ENCODE results near the gene FLT3. TPM values are rescaled to one million over a fixed set of nuclear protein-coding genes. Genes with fewer than 3 reads are reported as not detected.
"Not testable (repeated sequence)": the region's sequence is repeated elsewhere in the genome, so short reads cannot be mapped to it uniquely, and the experiment has no call there.

Gene FLT3
- total RNA-seq, 1 experiment from 2014 or later: not detected

DNA sequence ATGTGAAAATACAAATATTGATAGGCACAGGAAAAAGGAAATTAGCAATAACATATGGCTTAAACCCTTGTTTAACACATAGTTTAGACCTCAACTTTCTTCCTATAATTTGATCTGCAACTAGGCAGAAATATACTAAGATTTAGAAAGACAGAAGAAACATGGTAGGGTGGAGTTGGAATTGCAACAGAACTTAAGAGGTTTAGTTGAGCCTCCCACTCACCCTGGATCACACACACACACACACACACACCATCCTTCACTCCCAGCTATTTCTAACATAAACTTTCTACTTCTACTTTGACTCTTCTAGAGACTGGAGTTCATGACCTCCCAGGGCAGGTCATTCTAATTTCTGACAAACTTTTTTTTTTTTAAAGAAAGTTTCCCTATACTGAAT is 47.4 kb downstream of the FLT3 start:
- in situ Hi-C loops (cut with HindIII; ENCODE audit: low pct_unique_long_range_greater_than_20kb, low sequenced_read_pairs): no loop called here
- DNase-seq (ENCODE audit: low read depth, low spot score): no peak

DNA sequence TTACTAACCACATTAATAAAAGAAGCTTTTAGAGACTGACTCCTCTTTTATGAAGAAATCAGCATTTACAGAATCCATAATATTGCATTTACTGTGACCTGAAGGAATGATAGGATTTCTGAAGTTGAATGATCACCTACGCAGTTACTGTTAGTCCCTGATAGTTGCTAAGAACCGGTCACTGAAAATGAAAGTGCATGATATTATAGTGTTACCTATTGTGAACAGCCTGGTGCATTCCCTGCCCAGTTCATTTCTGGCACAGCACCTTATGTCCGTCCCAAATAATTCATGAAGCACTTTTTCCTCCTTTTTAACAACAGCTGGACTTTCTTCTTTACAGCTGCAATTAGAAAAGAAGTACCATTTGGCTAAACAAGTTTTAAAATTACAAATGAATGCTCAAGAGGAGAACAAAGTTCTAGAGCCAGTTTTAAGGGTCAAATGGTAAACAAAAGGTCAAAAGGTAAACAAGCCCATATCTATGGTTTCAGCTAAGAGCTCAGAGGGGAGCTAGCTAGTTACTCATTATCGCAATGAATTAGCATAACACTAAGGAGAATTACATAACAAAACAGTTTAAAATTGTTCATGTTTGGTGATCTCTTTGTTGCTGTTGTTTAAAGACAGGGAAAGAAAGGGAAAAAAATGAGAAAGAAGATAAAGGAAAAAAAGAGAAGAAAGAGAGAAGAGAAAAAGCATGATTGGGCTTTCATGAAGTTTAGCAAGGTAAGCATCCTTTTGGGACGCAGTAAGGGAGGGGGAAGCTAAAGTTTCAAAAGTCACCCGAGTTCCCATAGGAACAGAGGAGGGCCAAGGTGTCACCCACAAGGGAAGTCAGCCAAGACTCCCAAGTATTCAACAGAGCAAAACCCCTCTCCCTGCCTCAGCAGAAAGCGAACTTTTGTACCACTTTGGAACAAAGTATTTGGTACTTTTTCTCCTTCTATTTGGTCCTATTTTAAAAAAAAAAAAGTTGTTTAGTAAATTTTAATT is 50.2 kb downstream of the FLT3 start:
- in situ Hi-C loops (cut with HindIII; ENCODE audit: low pct_unique_long_range_greater_than_20kb, low sequenced_read_pairs): no loop called here
- no peak for DNase-seq (ENCODE audit: low read depth, low spot score)

DNA sequence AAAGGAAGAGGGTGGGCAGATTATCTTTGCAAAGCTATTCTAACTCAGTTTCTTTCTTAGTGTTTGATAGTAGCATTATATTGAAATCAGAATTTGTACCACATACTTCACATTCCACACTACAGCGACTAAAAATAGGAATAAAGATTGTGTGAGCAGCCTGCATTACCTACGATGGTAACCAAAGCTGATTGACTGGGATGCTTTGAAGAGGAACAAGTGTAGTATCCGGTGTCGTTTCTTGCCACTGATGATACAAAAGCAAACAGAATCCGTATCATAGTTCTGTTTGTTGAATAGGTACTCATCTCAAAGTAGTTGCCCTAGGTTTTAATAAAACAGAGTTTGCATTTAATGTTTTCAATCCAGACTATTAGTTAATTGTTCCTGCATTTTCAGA is 51.2 kb downstream of the FLT3 start:
- in situ Hi-C loops (cut with HindIII; ENCODE audit: low pct_unique_long_range_greater_than_20kb, low sequenced_read_pairs): no loop called here
- no peak for DNase-seq (ENCODE audit: low read depth, low spot score)

DNA sequence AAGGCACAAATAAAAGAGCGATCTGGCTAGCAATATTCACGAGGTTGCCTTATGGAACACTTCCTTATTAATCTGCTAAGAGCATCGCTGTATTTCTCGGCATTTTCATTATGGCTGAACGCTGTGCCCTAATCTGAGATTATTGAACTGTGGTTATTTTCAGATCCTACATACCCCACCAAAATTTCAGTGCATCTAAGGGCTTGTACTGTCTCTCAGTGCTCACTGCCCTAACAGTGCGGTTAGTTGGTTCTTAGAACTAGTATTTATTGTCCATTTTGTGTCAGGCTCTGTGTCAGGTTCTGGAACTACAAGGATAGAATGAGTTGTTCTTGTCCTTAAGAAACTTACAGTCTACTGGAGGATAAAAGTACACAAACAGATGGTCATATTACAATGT is 51.6 kb downstream of the FLT3 start:
- in situ Hi-C loops (cut with HindIII; ENCODE audit: low pct_unique_long_range_greater_than_20kb, low sequenced_read_pairs): no loop called here
- DNase-seq (ENCODE audit: low read depth, low spot score): no peak

DNA sequence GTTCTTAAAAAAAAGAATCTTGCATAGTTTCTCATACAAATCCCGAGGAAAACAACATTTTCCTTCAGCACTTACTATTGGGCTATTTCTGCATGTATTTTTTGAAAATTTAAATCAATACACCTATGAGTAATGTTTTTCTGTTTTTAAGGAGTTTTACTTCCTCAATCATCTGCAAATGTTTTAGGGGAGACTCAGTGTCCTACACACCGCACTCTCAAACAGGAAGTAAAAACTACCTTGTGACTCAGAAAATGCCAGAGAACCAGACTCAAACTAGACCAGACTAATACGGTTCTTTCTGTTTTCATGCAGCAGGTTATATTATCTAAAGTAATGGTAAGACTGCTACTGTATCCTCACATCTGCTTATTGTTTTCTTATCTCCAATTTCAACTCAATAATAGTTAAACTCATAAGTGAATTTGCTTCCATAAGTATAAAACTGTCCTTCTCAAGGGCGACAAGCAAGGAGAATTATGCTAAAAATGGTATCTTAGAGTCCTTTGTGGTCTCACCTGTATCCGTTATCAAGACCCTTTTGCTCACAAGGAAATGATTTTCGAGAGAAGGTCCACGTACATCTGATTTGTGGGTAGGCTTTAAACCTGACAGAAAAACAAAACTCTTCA is 52.5 kb downstream of the FLT3 start:
- in situ Hi-C loops (cut with HindIII; ENCODE audit: low pct_unique_long_range_greater_than_20kb, low sequenced_read_pairs): no loop called here
- DNase-seq (ENCODE audit: low read depth, low spot score): no peak

DNA sequence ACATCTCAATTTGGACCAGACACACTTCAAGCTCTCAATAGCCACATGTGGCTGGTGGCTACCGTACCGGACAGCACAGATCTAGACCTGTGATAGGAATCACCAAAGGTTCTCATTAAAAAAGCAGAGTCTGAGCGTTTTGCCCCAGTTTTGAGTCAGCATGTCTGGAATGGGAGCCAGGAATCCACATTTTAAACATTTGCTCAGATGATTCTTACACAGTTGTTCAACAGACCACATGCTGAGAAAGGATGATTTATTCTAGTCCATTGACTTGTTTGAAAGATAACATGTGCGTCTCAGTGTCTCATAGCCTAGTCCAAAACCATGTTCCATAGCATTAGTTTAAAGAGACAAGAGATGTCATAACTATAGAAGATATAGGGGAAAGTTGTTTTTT is 53.4 kb downstream of the FLT3 start:
- DNase-seq (ENCODE audit: low read depth, low spot score): no peak
- in situ Hi-C loops (cut with HindIII; ENCODE audit: low pct_unique_long_range_greater_than_20kb, low sequenced_read_pairs): no loop called here

DNA sequence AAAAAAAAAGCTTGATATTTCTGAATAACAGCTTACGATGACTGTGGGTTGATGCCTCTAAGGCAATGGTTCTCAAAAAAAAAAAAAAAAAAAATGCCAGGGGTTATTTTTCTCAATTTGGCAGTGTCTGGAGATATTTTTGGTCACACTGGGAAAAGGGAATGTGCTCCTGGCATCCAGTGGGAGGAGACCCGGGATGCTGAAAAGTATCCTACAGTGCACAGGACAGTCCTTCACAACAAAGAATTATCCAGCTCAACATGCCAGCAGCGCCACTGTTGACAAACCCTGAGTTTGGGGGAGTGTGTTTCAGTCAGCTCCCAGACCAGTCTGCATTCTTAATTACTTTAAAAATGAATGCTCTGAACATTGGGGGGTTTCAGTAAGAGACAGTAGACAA is 54.5 kb downstream of the FLT3 start:
- no peak for DNase-seq (ENCODE audit: low read depth, low spot score)
- in situ Hi-C loops (cut with HindIII; ENCODE audit: low pct_unique_long_range_greater_than_20kb, low sequenced_read_pairs): no loop called here

DNA sequence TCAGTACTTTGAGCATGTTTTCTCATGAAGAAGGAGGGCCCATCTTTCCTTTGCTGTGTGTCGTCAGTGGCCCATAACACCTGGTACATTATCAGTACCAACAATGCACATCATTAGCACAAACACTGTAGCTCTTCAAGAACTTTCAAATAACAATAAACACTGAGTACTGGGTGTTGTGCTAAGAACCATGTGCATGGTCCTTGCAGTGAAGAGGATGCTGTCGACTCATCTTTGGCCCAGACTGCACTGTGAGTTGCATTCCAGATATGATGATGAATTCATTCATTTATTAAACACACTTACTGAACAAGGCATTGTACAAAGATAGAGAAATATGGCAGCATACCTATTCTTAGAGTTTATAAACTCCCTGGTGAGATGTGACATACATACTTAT is 55.8 kb downstream of the FLT3 start:
- in situ Hi-C loops (cut with HindIII; ENCODE audit: low pct_unique_long_range_greater_than_20kb, low sequenced_read_pairs): no loop called here
- no peak for DNase-seq (ENCODE audit: low read depth, low spot score)

DNA sequence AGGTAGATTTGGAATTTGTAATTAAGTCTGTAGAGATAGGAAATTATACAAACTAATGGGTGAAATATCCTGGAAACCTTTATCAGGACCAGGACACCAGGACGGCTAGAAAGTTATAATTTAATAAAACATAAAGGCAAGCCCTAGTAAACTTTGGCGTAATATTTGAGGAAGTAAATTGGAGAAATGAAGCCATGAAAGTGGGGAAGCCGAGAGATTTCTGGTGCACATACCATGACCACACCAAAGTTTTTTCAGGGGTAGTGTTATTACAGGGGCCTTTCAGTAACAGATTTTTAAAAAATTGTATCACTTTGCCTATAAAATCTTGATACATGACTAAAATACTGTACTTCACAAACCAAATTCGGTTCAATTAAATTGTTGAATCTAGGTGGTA is 57.2 kb downstream of the FLT3 start:
- in situ Hi-C loops (cut with HindIII; ENCODE audit: low pct_unique_long_range_greater_than_20kb, low sequenced_read_pairs): no loop called here
- no peak for DNase-seq (ENCODE audit: low read depth, low spot score)

DNA sequence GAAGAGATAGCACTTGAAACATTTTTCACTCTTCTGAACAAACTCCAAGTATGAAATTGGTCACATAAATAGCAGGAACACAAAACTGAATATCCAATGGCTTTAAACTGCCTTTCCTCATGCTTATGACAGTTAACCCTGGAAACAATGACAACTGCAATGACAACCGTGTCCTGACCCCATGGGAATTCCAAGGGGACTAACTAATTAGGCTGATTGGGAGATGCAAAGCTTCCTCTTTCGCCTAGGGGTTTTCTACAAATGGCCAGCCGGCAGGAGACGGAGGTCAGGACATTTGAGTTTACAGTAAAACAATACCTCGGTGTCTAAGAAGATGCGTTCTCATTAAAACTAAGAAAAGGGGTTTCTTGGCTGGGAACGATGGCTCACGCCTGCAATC is 58.9 kb downstream of the FLT3 start:
- no peak for DNase-seq (ENCODE audit: low read depth, low spot score)
- in situ Hi-C loops (cut with HindIII; ENCODE audit: low pct_unique_long_range_greater_than_20kb, low sequenced_read_pairs): no loop called here

DNA sequence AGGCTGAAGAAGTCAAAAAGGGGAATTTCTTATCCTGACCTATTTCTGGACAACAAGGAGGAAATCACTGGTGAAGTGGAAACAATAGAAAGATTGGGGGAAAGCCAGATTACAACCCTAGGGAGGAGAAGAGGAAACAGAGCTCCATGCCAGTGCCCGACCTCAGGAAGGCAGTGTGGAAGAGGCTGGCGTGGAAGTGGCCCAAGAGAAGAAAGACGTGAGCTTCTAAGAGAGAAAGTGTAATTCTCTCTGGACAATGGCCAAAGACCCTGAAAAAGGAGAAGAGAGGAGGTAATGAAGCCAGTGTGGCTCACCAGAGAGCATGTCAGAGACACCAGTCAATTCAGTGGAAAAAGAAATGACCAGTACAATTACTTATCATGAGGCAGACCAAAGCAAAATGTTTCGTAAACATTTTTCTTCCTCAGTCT is 59.3 kb downstream of the FLT3 start:
- in situ Hi-C loops (cut with HindIII; ENCODE audit: low pct_unique_long_range_greater_than_20kb, low sequenced_read_pairs): no loop called here

DNA sequence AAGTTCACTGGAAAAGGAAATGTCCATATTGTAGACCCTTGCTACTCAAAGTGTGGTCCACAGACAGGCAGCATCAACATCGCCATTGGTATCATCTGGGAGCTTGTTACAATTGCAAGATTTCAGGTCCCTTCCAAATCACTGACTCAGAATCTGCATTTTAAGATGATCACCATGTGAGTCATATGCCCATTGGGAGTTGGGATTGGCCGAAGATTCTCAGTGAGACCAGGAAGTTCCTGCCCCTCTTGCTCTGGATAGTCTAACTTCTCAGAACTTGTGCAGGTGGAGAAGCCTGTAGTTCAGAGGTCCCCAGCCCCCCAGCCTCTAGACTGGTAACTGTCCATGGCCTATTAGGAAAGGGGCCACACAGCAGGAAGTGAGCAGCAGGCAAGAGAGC is 63.0 kb downstream of the FLT3 start:
- no peak for DNase-seq (ENCODE audit: low read depth, low spot score)
- in situ Hi-C loops (cut with HindIII; ENCODE audit: low pct_unique_long_range_greater_than_20kb, low sequenced_read_pairs): no loop called here

More for the DNA sequence above, 59.3 kb downstream of the FLT3 start:
- no peak for DNase-seq (ENCODE audit: low read depth, low spot score)

DNA sequence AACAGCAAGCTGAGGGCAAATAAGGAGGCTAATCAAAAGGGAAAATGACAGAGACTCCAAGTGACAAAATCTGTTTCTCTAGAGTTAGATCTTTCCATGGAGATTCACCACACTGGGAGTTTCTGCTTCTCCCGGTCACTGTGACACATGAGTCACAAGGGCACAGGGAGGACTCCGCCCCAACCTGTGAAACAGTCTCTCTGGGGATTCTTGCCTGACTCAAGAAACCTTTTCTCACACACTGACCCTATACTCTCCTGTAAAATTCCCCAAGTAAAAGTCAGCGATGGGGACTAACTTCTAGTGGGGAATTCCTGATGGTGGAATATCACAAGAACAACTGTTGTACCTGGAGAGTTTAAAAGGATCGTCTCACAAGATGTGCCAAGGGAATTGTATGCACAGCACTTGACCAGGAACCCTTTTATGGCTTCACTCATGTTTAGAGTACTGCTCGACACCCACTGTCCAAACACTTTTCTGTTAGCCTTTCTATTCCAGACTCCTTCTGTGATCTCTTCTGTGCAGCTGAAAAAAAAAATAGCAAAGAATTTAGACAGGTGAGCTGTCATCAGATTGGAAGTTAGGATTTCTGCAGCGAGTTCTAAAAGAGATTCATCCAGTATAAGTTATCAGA is 65.1 kb downstream of the FLT3 start:
- in situ Hi-C loops (cut with HindIII; ENCODE audit: low pct_unique_long_range_greater_than_20kb, low sequenced_read_pairs): no loop called here
- DNase-seq (ENCODE audit: low read depth, low spot score): no peak

DNA sequence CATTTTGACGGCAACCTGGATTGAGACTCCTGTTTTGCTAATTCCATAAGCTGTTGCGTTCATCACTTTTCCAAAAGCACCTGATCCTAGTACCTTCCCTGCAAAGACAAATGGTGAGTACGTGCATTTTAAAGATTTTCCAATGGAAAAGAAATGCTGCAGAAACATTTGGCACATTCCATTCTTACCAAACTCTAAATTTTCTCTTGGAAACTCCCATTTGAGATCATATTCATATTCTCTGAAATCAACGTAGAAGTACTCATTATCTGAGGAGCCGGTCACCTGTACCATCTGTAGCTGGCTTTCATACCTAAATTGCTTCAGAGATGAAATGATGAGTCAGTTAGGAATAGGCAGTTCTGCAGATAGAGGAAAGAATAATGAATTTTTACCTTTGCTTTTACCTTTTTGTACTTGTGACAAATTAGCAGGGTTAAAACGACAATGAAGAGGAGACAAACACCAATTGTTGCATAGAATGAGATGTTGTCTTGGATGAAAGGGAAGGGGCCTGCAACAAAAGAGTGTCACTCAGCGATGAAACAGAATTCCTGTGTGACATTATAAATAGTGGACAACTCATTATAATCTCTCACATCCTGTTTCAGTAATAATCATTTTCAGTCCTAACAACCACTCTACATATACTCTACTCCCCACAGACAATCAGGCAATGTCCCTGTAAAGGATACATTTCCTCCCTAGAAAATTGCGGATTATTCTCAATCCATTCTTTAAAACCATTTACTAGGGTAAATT is 66.3 kb downstream of the FLT3 start:
- no peak for DNase-seq (ENCODE audit: low read depth, low spot score)
- in situ Hi-C loops (cut with HindIII; ENCODE audit: low pct_unique_long_range_greater_than_20kb, low sequenced_read_pairs): no loop called here

DNA sequence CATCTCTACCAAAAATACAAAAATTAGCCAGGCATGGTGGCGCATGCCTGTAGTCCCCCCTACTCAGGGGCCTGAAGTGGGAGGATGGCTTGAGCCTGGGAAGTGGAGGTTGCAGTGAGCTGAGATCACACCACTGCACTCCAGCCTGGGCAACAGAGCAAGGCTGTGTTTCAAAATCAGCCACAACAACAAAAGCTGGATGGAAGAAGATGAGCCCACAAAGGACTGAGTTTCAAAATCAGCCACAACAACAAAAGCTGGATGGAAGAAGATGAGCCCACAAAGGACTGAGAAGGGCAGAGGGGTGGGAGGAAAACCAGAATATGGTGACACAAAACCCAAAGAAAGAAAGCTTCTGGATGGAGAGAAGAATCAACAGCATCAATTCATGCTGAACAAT is 67.9 kb downstream of the FLT3 start:
- in situ Hi-C loops (cut with HindIII; ENCODE audit: low pct_unique_long_range_greater_than_20kb, low sequenced_read_pairs); DNase-seq (ENCODE audit: low read depth, low spot score): not testable (repeated sequence)

DNA sequence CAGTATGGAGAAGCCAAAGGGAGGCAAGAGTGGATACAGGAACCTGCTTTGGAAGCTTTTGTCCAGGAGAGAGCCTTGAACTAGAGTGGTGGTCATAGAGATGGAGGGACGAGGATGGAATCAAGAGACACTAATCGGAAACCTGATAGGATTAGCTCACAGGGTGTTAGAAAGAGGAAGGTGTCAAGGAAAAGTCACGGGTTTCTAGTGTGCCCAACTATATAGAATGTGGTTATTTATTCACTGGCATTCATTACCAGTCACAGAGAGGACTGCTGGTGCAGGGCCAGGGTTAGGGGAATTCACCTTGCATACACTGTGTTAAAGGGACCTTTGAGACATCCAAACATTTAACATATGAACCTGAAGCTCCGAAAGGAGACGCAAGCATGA is 68.5 kb downstream of the FLT3 start:
- in situ Hi-C loops (cut with HindIII; ENCODE audit: low pct_unique_long_range_greater_than_20kb, low sequenced_read_pairs): no loop called here

DNA sequence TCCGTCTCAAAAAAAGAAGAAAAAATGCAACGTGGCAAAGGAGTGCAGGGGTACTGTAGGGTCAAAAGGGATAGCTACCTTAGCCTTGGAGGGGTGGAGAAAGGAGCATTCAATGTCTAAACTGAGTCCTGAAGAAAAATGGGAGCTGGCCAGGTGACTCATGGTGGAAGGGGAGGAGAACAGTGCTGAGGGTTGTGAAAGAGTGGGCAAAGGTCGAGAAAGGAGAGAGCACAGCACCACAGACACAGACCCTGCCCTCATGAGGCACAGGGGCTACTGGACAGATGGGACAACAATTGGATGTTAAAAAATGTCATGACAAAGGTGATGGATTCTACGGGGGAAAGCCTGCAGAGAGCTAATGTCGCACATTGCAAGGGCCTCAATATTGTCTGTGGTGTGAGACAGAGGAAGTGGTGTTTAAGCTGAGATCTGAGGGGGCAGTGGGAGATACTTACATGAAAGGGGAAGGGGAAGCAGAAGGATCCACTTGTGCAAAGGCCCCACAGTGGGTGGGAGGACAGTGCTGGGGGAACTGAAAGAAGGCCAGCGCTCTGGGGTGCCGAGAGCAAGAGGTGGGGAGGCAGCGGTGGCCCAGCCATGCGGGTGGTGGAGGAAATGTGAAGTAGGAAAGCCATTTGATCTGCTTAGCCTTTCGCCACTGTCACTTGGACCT is 69.0 kb downstream of the FLT3 start:
- in situ Hi-C loops (cut with HindIII; ENCODE audit: low pct_unique_long_range_greater_than_20kb, low sequenced_read_pairs): no loop called here
- no peak for DNase-seq (ENCODE audit: low read depth, low spot score)

More for the DNA sequence above, 68.5 kb downstream of the FLT3 start:
- DNase-seq (ENCODE audit: low read depth, low spot score): no peak

Data from SK-MEL-5 (cell line).